Spleen (tissue), 11 donors: ENCODE data around the gene ATP6V1B1. TPM values are rescaled to one million over a fixed set of nuclear protein-coding genes. Genes with fewer than 3 reads are reported as not detected.

Source experiments
- DNase-seq: peaks from one replicate; pipeline ENCODE4 v3.0.0-alpha.2; 2020
- H3K27ac ChIP-seq, 8 donors: fragments of 200-600 bp; sonication (generic) in 7 of 8; 1 replicate in 4 of 8; 2 replicates in 4 of 8; pipeline versions ENCODE4 v1.5.0 to v1.8.0; 2016 to 2021; ENCODE audit warnings: inconsistent platforms in 4 of 8, mild to moderate bottlenecking in 4 of 8, moderate library complexity in 1 of 8
- H3K27me3 ChIP-seq, 7 donors: fragments of 200-600 bp; sonication (generic) in 6 of 7; replicated peaks in 1 of 7; 1 replicate in 4 of 7; 2 replicates in 3 of 7; pipeline versions ENCODE4 v1.5.0 to v1.8.0; 2016 to 2021; ENCODE audit warnings: inconsistent platforms in 3 of 7, mild to moderate bottlenecking in 1 of 7
- H3K36me3 ChIP-seq, 6 donors: fragments of 200-600 bp; sonication (generic) in 5 of 6; 1 replicate in 4 of 6; 2 replicates in 2 of 6; pipeline versions ENCODE4 v1.5.0 to v1.8.0; 2016 to 2021; ENCODE audit warnings: inconsistent platforms in 2 of 6
- H3K4me1 ChIP-seq, 6 donors: fragments of 200-600 bp; sonication (generic) in 5 of 6; 1 replicate in 3 of 6; 2 replicates in 3 of 6; pipeline versions ENCODE4 v1.5.0 to v1.8.0; 2016 to 2021; ENCODE audit warnings: inconsistent platforms in 3 of 6
- H3K4me3 ChIP-seq, 8 donors: fragments of 200-600 bp; sonication (generic) in 7 of 8; 1 replicate in 4 of 8; 2 replicates in 4 of 8; pipeline versions ENCODE4 v1.5.0 to v1.8.0; 2016 to 2021; ENCODE audit warnings: inconsistent platforms in 4 of 8, mild to moderate bottlenecking in 4 of 8, moderate library complexity in 2 of 8
- H3K9me3 ChIP-seq, 8 donors: fragments of 200-600 bp; sonication (generic) in 7 of 8; 1 replicate in 4 of 8; 2 replicates in 4 of 8; pipeline versions ENCODE4 v1.5.0 to v1.8.0; 2016 to 2021; ENCODE audit warnings: inconsistent platforms in 4 of 8
- POLR2A ChIP-seq, 3 donors: fragments of 450-650 bp; IDR thresholded peaks; one replicate each; pipeline ENCODE4 v1.5.1; 2017; ENCODE audit warnings: antibody characterized with exemption in 3 of 3, mild to moderate bottlenecking in 1 of 3
- POLR2AphosphoS5 ChIP-seq, 3 donors: sonication (generic); formaldehyde crosslinking; IDR thresholded peaks; one replicate each; pipeline ENCODE4 v1.5.1; 2017; ENCODE audit warnings: antibody characterized with exemption in 3 of 3
- WGBS, 5 donors: extraction: QIAGEN DNeasy Blood & Tissue Kit in 3 of 5; methylation state at CpG; one replicate each; pipeline versions ENCODE4 v1.1.5 to v1.1.7; 2013 to 2018; 5-methylcytosine and 5-hydroxymethylcytosine counted together
- intact Hi-C: fragments of 100-400 bp; cut with DNase I; formaldehyde crosslinking; loops from one replicate; pipeline ENCODE4 v1.15.0; 2023; ENCODE audit warnings: low total_unique reads
- polyA plus RNA-seq, 3 donors: library from polyadenylated mRNA; stranded (reverse); fragments of 200-250 nt; gene quantifications; one replicate each; pipeline ENCODE4 v1.2.1, GENCODE V29; 2013
- total RNA-seq, 7 donors: library from RNA; depleted of rRNA in 3 of 7; stranded (reverse); fragments of >200 nt in 3 of 7; fragmentation: NEBNext Ultra II Directional in 4 of 7; extraction: Animal tissue kit (Norgen Biotek cat#: 25700) in 4 of 7; gene quantifications; one replicate each; pipeline versions ENCODE4 v1.1.0 to v1.2.1, GENCODE V29; 2016 to 2021
- TF ChIP-seq, protein P1 (sequence below), 11 experiments: fragments of 200-600 bp in 7 of 11; fragments of 450-650 bp in 4 of 11; sonication (generic) in 4 of 11; IDR thresholded peaks in 8 of 11; conservative IDR thresholded peaks in 3 of 11; 1 replicate in 7 of 11; 2 replicates in 4 of 11; pipeline versions ENCODE4 v1.4.0 to v1.8.0; 2016 to 2021; ENCODE audit warnings: antibody characterized with exemption in 11 of 11, inconsistent platforms in 4 of 11, mild to moderate bottlenecking in 1 of 11
- donor health status: healthy with polysubstance abuse.
- donor health status: DM: no; HTN: no; CAD: no; lungs with moderate emphysema.
- donor health status: DM: no; HTN: no; CAD: no.
- donor health status: Bipolar disorder and iron deficiency.
- donor health status: healthy.
- donor health status: DM: no; HTN: no; CAD: no.
- donor health status: DM: yes; HTN: yes; CAD: no.

Gene ATP6V1B1
- total and polyA plus RNA-seq, 10 donors: 0.06 to 0.11 TPM; not detected in 8

DNA sequence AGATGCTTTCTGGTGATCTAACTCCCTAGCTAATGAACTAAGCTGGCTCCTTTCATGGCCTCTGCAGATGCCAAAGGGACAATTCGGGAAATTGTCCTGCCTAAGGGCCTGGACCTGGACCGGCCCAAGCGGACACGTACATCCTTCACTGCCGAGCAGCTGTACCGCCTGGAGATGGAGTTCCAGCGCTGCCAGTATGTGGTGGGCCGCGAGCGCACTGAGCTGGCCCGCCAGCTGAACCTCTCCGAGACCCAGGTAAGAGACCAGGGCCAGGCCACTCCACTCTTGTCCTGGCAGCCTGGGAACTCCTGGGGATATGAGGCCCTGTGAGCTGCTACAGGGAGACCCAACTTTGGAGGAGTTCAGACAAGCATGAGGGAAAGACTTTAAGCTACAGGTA is 14.7 kb upstream of the ATP6V1B1 start:
- no peak overlapping the region for H3K4me3 ChIP-seq
- peaks cover 0 to 49% (median 11%) of the 10 kb centered on the region in 7 donors for H3K27me3 ChIP-seq
- H3K9me3 ChIP-seq: peaks cover 0 to 3% (median 0%) of the 10 kb centered on the region in 8 donors
- peaks cover 0 to 12% (median 0%) of the 10 kb centered on the region in 6 donors for H3K4me1 ChIP-seq
- H3K36me3 ChIP-seq: no peaks in the 10 kb centered on the region
- H3K27ac ChIP-seq: no peak overlapping the region
- peak; percentile 67 for DNase-seq
- intact Hi-C loops: loop anchor here (10.0 kb wide), 1 partner anchor 46 kb away; no protein-coding TSS in a partner anchor
- WGBS, 5 donors: 94 to 97% (median 96%) methylated on average over 12 of the region's 12 CpGs
- TF ChIP-seq, protein P1, sequence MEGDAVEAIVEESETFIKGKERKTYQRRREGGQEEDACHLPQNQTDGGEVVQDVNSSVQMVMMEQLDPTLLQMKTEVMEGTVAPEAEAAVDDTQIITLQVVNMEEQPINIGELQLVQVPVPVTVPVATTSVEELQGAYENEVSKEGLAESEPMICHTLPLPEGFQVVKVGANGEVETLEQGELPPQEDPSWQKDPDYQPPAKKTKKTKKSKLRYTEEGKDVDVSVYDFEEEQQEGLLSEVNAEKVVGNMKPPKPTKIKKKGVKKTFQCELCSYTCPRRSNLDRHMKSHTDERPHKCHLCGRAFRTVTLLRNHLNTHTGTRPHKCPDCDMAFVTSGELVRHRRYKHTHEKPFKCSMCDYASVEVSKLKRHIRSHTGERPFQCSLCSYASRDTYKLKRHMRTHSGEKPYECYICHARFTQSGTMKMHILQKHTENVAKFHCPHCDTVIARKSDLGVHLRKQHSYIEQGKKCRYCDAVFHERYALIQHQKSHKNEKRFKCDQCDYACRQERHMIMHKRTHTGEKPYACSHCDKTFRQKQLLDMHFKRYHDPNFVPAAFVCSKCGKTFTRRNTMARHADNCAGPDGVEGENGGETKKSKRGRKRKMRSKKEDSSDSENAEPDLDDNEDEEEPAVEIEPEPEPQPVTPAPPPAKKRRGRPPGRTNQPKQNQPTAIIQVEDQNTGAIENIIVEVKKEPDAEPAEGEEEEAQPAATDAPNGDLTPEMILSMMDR (IDR thresholded peaks at IDR 0.05 in 8 of 11, conservative IDR thresholded peaks at IDR 0.05 in 3 of 11): no peak
- TF ChIP-seq POLR2AphosphoS5 (IDR thresholded peaks at IDR 0.05): no peak
- TF ChIP-seq POLR2A (IDR thresholded peaks at IDR 0.05): no peak

DNA sequence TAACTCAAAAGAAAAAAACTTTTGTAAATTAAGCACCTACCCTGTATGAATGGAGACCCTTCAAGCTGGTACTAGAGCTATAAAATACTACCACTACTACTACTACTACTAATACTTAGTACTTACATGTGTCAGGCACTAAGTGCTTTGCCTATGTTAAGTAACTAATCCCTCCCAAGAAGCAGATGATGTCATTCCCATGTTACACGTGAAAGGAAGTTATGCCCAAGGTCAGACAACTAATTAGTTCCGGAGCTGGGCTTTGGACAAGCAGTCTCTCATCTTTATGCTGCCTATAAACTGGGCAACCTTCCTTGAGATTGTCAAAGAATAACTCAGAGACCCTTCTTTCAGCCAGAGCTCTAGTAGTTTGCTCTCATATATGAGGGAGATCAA is 13.9 kb upstream of the ATP6V1B1 start:
- peaks cover 0 to 3% (median 0%) of the 10 kb centered on the region in 8 donors for H3K9me3 ChIP-seq
- no peak for DNase-seq
- intact Hi-C loops: loop anchor here (10.0 kb wide), 1 partner anchor 47 kb away; no protein-coding TSS in a partner anchor

DNA sequence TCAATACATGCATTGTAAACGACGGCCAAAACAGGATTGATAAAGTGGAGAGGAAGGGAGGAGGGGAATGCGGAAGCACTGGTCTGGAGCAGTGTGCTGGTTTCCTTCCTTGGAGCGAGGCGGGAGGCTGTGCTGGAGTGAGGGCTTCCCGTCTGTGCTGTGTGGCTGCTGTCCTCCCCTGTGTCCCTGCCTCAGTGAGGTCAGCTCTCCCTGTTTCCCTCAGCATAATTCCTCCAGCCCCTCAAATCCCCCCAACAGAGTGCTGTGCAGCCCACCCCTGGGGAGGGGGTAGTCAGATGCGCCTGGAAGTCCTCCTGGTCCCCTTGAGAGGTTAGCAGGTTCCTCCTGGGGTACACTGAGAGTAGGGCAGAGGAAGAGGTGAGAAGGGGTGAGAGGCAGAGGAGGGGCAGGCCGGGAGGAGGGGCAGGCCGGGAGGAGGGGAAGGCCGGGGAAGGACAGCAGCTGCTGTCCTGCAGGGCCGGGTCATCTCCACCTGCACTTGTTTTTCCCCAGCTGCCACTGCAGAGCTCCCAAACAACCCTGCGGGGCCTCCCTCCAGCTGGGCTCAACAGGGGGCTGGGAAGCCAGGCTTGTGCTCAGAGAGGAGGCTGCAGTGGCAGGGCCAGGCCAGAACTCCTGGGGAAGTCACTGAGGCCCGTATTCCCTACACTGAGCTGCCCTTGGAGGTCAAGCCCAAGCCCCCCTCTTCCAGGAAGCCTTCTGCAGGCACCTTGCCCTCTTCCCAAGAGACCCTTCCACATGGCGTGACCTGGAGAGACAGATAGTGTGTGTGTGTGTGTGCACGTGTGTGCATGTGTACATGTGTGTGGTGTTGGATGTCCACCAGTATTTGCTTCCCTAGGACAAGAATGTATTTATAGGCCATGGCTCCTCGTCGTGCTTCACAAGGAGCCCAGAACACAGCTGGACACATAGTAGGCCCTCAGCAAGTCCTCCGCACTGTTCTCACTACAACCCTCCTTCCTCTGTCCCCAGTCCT is 13.2 kb upstream of the ATP6V1B1 start:
- intact Hi-C loops: loop anchor here (10.0 kb wide), 1 partner anchor 48 kb away; no protein-coding TSS in a partner anchor
- peak; percentile 56 for DNase-seq
- TF ChIP-seq POLR2AphosphoS5 (IDR thresholded peaks at IDR 0.05): no peak
- TF ChIP-seq, protein P1 (IDR thresholded peaks at IDR 0.05 in 8 of 11, conservative IDR thresholded peaks at IDR 0.05 in 3 of 11): no peak
- no peak for TF ChIP-seq POLR2A (IDR thresholded peaks at IDR 0.05)

More for the DNA sequence above, 13.9 kb upstream of the ATP6V1B1 start:
- H3K36me3 ChIP-seq: no peaks in the 10 kb centered on the region
- peaks cover 0 to 12% (median 0%) of the 10 kb centered on the region in 6 donors for H3K4me1 ChIP-seq
- H3K4me3 ChIP-seq: no peak overlapping the region
- 25 to 43% (median 38%) methylated on average over 2 of the region's 2 CpGs for WGBS, 5 donors
- peaks cover 0 to 47% (median 8%) of the 10 kb centered on the region in 7 donors for H3K27me3 ChIP-seq
- TF ChIP-seq POLR2AphosphoS5 (IDR thresholded peaks at IDR 0.05): no peak
- TF ChIP-seq, protein P1 (IDR thresholded peaks at IDR 0.05 in 8 of 11, conservative IDR thresholded peaks at IDR 0.05 in 3 of 11): no peak
- TF ChIP-seq POLR2A (IDR thresholded peaks at IDR 0.05): no peak
- no peak overlapping the region for H3K27ac ChIP-seq

More for the DNA sequence above, 13.2 kb upstream of the ATP6V1B1 start:
- Histone ChIP-seq H3K4me3 (no peak overlapping the region), H3K4me1 (peaks cover 0 to 12% (median 0%) of the 10 kb centered on the region in 6 donors), H3K36me3 (no peaks in the 10 kb centered on the region), H3K27me3 (peaks cover 0 to 47% (median 8%) of the 10 kb centered on the region in 7 donors), H3K27ac (no peak overlapping the region), H3K9me3 (peaks cover 0 to 2% (median 0%) of the 10 kb centered on the region in 8 donors)
- 66 to 77% (median 71%) methylated on average over 18 of the region's 18 CpGs for WGBS, 5 donors
